ENCODE results near the gene CEMIP2.
"Not testable (repeated sequence)": the region's sequence is repeated elsewhere in the genome, so short reads cannot be mapped to it uniquely, and the experiment has no call there.

Gene CEMIP2

GRCh38 chr9:71768388-71769174, at the start of gene CEMIP2:
CEMIP2 (minus strand) TSS chr9:71768513; CDS start chr9:71750373, 18,140 bp downstream.
- DNase-seq (peak; percentile 89), ATAC-seq (peak; percentile 80)
- Mint-ChIP-seq H3K27ac (peak within 1 kb of the TSS; percentile 95), H3K4me1 (peaks cover 46% of the 10 kb centered on the region), H3K9me3 (no peaks in the 10 kb centered on the region), H3K4me3 (peak within 1 kb of the TSS; percentile 95), H3K36me3 (ENCODE audit: low read depth) (peaks cover 11% of the 10 kb centered on the region), H3K27me3 (no peaks in the 10 kb centered on the region)

- ATAC-seq (no peak), DNase-seq (no peak)
- Mint-ChIP-seq H3K9me3 (no peaks in the 10 kb centered on the region), H3K27me3 (no peaks in the 10 kb centered on the region), H3K27ac (no peak overlapping the region), H3K4me1 (peaks cover 11% of the 10 kb centered on the region), H3K36me3 (ENCODE audit: low read depth) (no peaks in the 10 kb centered on the region), H3K4me3 (no peak overlapping the region)
These were observed 48.7 kb upstream of the CEMIP2 start for GRCh38 chr9:71816916-71817451.

GRCh38 chr9:71814815-71815214, 46.5 kb upstream of the CEMIP2 start:
- H3K27me3 Mint-ChIP-seq, result no peaks in the 10 kb centered on the region
- no peak overlapping the region for H3K27ac Mint-ChIP-seq

GRCh38 chr9:71814226-71814625, 45.9 kb upstream of the CEMIP2 start:
- Mint-ChIP-seq H3K4me3 (no peak overlapping the region), H3K36me3 (ENCODE audit: low read depth) (no peaks in the 10 kb centered on the region), H3K4me1 (peaks cover 9% of the 10 kb centered on the region), H3K27me3 (no peaks in the 10 kb centered on the region), H3K27ac (no peak overlapping the region), H3K9me3 (no peaks in the 10 kb centered on the region)
- no peak for ATAC-seq
- no peak for DNase-seq

More at GRCh38 chr9:71814815-71815214, 46.5 kb upstream of the CEMIP2 start:
- Mint-ChIP-seq H3K36me3 (ENCODE audit: low read depth) (no peaks in the 10 kb centered on the region), H3K9me3 (no peaks in the 10 kb centered on the region), H3K4me3 (no peak overlapping the region), H3K4me1 (peaks cover 9% of the 10 kb centered on the region)
- ATAC-seq (no peak), DNase-seq (no peak)

- ATAC-seq (no peak), DNase-seq (no peak)
- H3K27ac Mint-ChIP-seq, result no peak overlapping the region
- H3K9me3 Mint-ChIP-seq, result no peaks in the 10 kb centered on the region
- no peaks in the 10 kb centered on the region for H3K27me3 Mint-ChIP-seq
- H3K36me3 Mint-ChIP-seq (ENCODE audit: low read depth), result no peaks in the 10 kb centered on the region
- H3K4me1 Mint-ChIP-seq, result peaks cover 6% of the 10 kb centered on the region
- H3K4me3 Mint-ChIP-seq, result no peak overlapping the region
These were observed 44.1 kb upstream of the CEMIP2 start for GRCh38 chr9:71812385-71812784.

- no peaks in the 10 kb centered on the region for H3K27me3 Mint-ChIP-seq
- H3K4me1 Mint-ChIP-seq, result peaks cover 4% of the 10 kb centered on the region
- no peak for ATAC-seq
- H3K4me3 Mint-ChIP-seq, result no peak overlapping the region
- no peak overlapping the region for H3K27ac Mint-ChIP-seq
- no peaks in the 10 kb centered on the region for H3K36me3 Mint-ChIP-seq (ENCODE audit: low read depth)
- H3K9me3 Mint-ChIP-seq, result no peaks in the 10 kb centered on the region
- no peak for DNase-seq
These were observed 39.8 kb upstream of the CEMIP2 start for GRCh38 chr9:71808068-71808467.

- Mint-ChIP-seq H3K4me3 (no peak overlapping the region), H3K9me3 (no peaks in the 10 kb centered on the region), H3K27me3 (no peaks in the 10 kb centered on the region), H3K27ac (no peak overlapping the region), H3K4me1 (peaks cover 4% of the 10 kb centered on the region), H3K36me3 (ENCODE audit: low read depth) (no peaks in the 10 kb centered on the region)
- DNase-seq (peak; percentile 59), ATAC-seq (peak; percentile 92)
These were observed 38.6 kb upstream of the CEMIP2 start for GRCh38 chr9:71806901-71807307.

GRCh38 chr9:71805096-71805495, 36.8 kb upstream of the CEMIP2 start:
- not testable (repeated sequence) for H3K27ac Mint-ChIP-seq; H3K36me3 Mint-ChIP-seq (ENCODE audit: low read depth); H3K4me1 Mint-ChIP-seq; ATAC-seq; H3K27me3 Mint-ChIP-seq; H3K4me3 Mint-ChIP-seq; H3K9me3 Mint-ChIP-seq; DNase-seq

GRCh38 chr9:71801826-71802225, 33.5 kb upstream of the CEMIP2 start:
- no peak for DNase-seq
- no peak for ATAC-seq
- H3K27me3 Mint-ChIP-seq, result no peaks in the 10 kb centered on the region
- peaks cover 12% of the 10 kb centered on the region for H3K4me1 Mint-ChIP-seq
- no peaks in the 10 kb centered on the region for H3K36me3 Mint-ChIP-seq (ENCODE audit: low read depth)
- no peaks in the 10 kb centered on the region for H3K9me3 Mint-ChIP-seq
- no peak overlapping the region for H3K4me3 Mint-ChIP-seq
- H3K27ac Mint-ChIP-seq, result no peak overlapping the region

- Mint-ChIP-seq H3K27me3 (no peaks in the 10 kb centered on the region), H3K9me3 (no peaks in the 10 kb centered on the region), H3K36me3 (ENCODE audit: low read depth) (peaks cover 2% of the 10 kb centered on the region), H3K4me3 (no peak overlapping the region), H3K4me1 (peaks cover 54% of the 10 kb centered on the region), H3K27ac (peak overlapping the region; percentile 62)
- DNase-seq, result no peak
- no peak for ATAC-seq
These were observed 29.0 kb upstream of the CEMIP2 start for GRCh38 chr9:71797266-71797665.

- ATAC-seq (peak; percentile 55), DNase-seq (no peak)
- Mint-ChIP-seq H3K27me3 (no peaks in the 10 kb centered on the region), H3K27ac (peak overlapping the region; percentile 74), H3K4me3 (no peak overlapping the region), H3K9me3 (peaks cover 5% of the 10 kb centered on the region), H3K36me3 (ENCODE audit: low read depth) (peaks cover 2% of the 10 kb centered on the region), H3K4me1 (peaks cover 61% of the 10 kb centered on the region)
These were observed 27.9 kb upstream of the CEMIP2 start for GRCh38 chr9:71796100-71796767.

- Mint-ChIP-seq H3K9me3 (peaks cover 5% of the 10 kb centered on the region), H3K27ac (peak overlapping the region; percentile 81), H3K36me3 (ENCODE audit: low read depth) (peaks cover 2% of the 10 kb centered on the region), H3K27me3 (no peaks in the 10 kb centered on the region), H3K4me1 (peaks cover 60% of the 10 kb centered on the region), H3K4me3 (peak overlapping the region; percentile 59)
- DNase-seq, result no peak
- peak; percentile 38 for ATAC-seq
These were observed 26.9 kb upstream of the CEMIP2 start for GRCh38 chr9:71795097-71795813.

GRCh38 chr9:71793386-71794105, 25.2 kb upstream of the CEMIP2 start:
- peaks cover 2% of the 10 kb centered on the region for H3K36me3 Mint-ChIP-seq (ENCODE audit: low read depth)
- H3K4me3 Mint-ChIP-seq, result no peak overlapping the region
- peaks cover 5% of the 10 kb centered on the region for H3K9me3 Mint-ChIP-seq
- H3K27ac Mint-ChIP-seq, result no peak overlapping the region
- ATAC-seq, result no peak
- H3K4me1 Mint-ChIP-seq, result peaks cover 57% of the 10 kb centered on the region
- no peak for DNase-seq
- H3K27me3 Mint-ChIP-seq, result no peaks in the 10 kb centered on the region

GRCh38 chr9:71791875-71792274, 23.6 kb upstream of the CEMIP2 start:
- Mint-ChIP-seq H3K27ac (no peak overlapping the region), H3K4me1 (peaks cover 49% of the 10 kb centered on the region), H3K36me3 (ENCODE audit: low read depth) (peaks cover 2% of the 10 kb centered on the region), H3K4me3 (no peak overlapping the region), H3K9me3 (peaks cover 5% of the 10 kb centered on the region), H3K27me3 (no peaks in the 10 kb centered on the region)
- no peak for ATAC-seq
- no peak for DNase-seq

All from activated naive CD8-positive, alpha-beta T cell treated with anti-CD3 and anti-CD28 coated beads, Interleukin-2, amount 50 U/mL, for 24 hours (primary cell).